ENCODE data around the gene CYB561A3. TPM values are rescaled to one million over a fixed set of nuclear protein-coding genes. Genes with fewer than 3 reads are reported as not detected.

Gene CYB561A3
- total and polyA plus RNA-seq, 2 of the 13 experiments (the other 11 are each of a cell fraction or from before 2014, with no cell fraction given): 11.4 to 14.9 TPM

- H3K27ac ChIP-seq (ENCODE audit: extremely low read length, insufficient read depth, low read length): no peak overlapping the region
- FAIRE-seq (no peak), ATAC-seq (no peak), DNase-seq (ENCODE audit: low spot score) (no peak)
- peaks cover 4 to 8% of the 10 kb centered on the region in 2 experiments; a peak in 4 of 5 replicates for H3K36me3 ChIP-seq (replicated peaks in 1 of 2; ENCODE audit: control insufficient read depth in 1 of 2, insufficient read depth in 2 of 2, low read length in 2 of 2)
- no peaks in the 10 kb centered on the region for H4K20me1 ChIP-seq (ENCODE audit: insufficient read depth, low read length)
- in situ Hi-C loops (cut with HindIII; ENCODE audit: extremely low pct_ligation_motif_present, low pct_unique_long_range_greater_than_20kb) (no loop called here), intact Hi-C loops (cut with micrococcal nuclease; ENCODE audit: unreplicated experiment) (no loop called here)
- no peak overlapping the region for H3K4me2 ChIP-seq (ENCODE audit: low read depth, low read length)
- ChIA-PET CTCF (ENCODE audit: low intra/inter-chr PET ratio, low total read pairs) (no interaction called here), POLR2A (interaction anchor here (3.6 to 9.9 kb wide), 3 partner anchors 24 to 70 kb away, joined by 29 to 146 read pairs (median 64); partner anchors contain the start of genes CPSF7, DDB1, SDHAF2 and TKFC)
- BruUV-seq (replicated peaks): no TSS peak
- no peak overlapping the region for H3K4me3 ChIP-seq (replicated peaks in 1 of 3; ENCODE audit: insufficient read depth in 1 of 3, low read depth in 2 of 3, low read length in 3 of 3)
- no peak overlapping the region for H2AFZ ChIP-seq (ENCODE audit: low read length)
- H3K27me3 ChIP-seq (ENCODE audit: control insufficient read depth in 1 of 2, insufficient read depth in 2 of 2, low read length in 2 of 2): no peaks in the 10 kb centered on the region; a peak in 1 of 5 replicates
- 94% methylated on average over 6 of the region's 6 CpGs for WGBS (ENCODE audit: low lambda C conversion rate)
- H3K79me2 ChIP-seq (ENCODE audit: insufficient read depth, low read length): peaks cover 17% of the 10 kb centered on the region
- peaks cover 38% of the 10 kb centered on the region for H3K4me1 ChIP-seq (ENCODE audit: insufficient read depth, low read length)
- TF ChIP-seq RFXANK (CRISPR knock-in tag; IDR thresholded peaks at IDR 0.05): no peak
- TF ChIP-seq XBP1 (CRISPR knock-in tag; IDR thresholded peaks at IDR 0.05): no peak
- TF ChIP-seq THAP9 (CRISPR knock-in tag; IDR thresholded peaks at IDR 0.05; ENCODE audit: borderline replicate concordance): no peak
- no peak for TF ChIP-seq AKAP8 (CRISPR knock-in tag; IDR thresholded peaks at IDR 0.05)
- TF ChIP-seq, protein P1, sequence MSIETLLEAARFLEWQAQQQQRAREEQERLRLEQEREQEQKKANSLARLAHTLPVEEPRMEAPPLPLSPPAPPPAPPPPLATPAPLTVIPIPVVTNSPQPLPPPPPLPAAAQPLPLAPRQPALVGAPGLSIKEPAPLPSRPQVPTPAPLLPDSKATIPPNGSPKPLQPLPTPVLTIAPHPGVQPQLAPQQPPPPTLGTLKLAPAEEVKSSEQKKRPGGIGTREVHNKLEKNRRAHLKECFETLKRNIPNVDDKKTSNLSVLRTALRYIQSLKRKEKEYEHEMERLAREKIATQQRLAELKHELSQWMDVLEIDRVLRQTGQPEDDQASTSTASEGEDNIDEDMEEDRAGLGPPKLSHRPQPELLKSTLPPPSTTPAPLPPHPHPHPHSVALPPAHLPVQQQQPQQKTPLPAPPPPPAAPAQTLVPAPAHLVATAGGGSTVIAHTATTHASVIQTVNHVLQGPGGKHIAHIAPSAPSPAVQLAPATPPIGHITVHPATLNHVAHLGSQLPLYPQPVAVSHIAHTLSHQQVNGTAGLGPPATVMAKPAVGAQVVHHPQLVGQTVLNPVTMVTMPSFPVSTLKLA (IDR thresholded peaks at IDR 0.05): no peak
- TF ChIP-seq SMARCC2 (IDR thresholded peaks at IDR 0.05): no peak
- no peak for TF ChIP-seq MTF1 (CRISPR knock-in tag; IDR thresholded peaks at IDR 0.05)
- TF ChIP-seq, protein P2, sequence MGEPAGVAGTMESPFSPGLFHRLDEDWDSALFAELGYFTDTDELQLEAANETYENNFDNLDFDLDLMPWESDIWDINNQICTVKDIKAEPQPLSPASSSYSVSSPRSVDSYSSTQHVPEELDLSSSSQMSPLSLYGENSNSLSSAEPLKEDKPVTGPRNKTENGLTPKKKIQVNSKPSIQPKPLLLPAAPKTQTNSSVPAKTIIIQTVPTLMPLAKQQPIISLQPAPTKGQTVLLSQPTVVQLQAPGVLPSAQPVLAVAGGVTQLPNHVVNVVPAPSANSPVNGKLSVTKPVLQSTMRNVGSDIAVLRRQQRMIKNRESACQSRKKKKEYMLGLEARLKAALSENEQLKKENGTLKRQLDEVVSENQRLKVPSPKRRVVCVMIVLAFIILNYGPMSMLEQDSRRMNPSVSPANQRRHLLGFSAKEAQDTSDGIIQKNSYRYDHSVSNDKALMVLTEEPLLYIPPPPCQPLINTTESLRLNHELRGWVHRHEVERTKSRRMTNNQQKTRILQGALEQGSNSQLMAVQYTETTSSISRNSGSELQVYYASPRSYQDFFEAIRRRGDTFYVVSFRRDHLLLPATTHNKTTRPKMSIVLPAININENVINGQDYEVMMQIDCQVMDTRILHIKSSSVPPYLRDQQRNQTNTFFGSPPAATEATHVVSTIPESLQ (CRISPR knock-in tag; conservative IDR thresholded peaks at IDR 0.05): no peak
- TF ChIP-seq ELK4 (CRISPR knock-in tag; IDR thresholded peaks at IDR 0.05; ENCODE audit: borderline replicate concordance): no peak
- TF ChIP-seq RFXAP (CRISPR knock-in tag; IDR thresholded peaks at IDR 0.05; ENCODE audit: borderline replicate concordance): no peak
- H3K9me3 ChIP-seq (ENCODE audit: low read length): no peaks in the 10 kb centered on the region
- H3K9ac ChIP-seq (ENCODE audit: insufficient read depth, low read depth, low read length): no peak overlapping the region
Measured at GRCh38 chr11:61359516-61359915, 2.2 kb downstream of the CYB561A3 start.

Data from HepG2 (cell line).